ENCODE results near the gene CDC34.

GRCh38 chr19:495081-495401 lies 36.5 kb upstream of the CDC34 start:
- TF ChIP-seq NFIC (IDR thresholded peaks at IDR 0.05) (no peak), FOXM1 (IDR thresholded peaks at IDR 0.05; ENCODE audit: borderline replicate concordance, low read depth) (no peak), TCF12 (IDR thresholded peaks at IDR 0.05; ENCODE audit: low read depth) (no peak), MAX (IDR thresholded peaks at IDR 0.05) (no peak)
- TF ChIP-seq, protein P1, sequence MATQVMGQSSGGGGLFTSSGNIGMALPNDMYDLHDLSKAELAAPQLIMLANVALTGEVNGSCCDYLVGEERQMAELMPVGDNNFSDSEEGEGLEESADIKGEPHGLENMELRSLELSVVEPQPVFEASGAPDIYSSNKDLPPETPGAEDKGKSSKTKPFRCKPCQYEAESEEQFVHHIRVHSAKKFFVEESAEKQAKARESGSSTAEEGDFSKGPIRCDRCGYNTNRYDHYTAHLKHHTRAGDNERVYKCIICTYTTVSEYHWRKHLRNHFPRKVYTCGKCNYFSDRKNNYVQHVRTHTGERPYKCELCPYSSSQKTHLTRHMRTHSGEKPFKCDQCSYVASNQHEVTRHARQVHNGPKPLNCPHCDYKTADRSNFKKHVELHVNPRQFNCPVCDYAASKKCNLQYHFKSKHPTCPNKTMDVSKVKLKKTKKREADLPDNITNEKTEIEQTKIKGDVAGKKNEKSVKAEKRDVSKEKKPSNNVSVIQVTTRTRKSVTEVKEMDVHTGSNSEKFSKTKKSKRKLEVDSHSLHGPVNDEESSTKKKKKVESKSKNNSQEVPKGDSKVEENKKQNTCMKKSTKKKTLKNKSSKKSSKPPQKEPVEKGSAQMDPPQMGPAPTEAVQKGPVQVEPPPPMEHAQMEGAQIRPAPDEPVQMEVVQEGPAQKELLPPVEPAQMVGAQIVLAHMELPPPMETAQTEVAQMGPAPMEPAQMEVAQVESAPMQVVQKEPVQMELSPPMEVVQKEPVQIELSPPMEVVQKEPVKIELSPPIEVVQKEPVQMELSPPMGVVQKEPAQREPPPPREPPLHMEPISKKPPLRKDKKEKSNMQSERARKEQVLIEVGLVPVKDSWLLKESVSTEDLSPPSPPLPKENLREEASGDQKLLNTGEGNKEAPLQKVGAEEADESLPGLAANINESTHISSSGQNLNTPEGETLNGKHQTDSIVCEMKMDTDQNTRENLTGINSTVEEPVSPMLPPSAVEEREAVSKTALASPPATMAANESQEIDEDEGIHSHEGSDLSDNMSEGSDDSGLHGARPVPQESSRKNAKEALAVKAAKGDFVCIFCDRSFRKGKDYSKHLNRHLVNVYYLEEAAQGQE (IDR thresholded peaks at IDR 0.05; ENCODE audit: low read depth): no peak
